Common myeloid progenitor, CD34-positive (primary cell): ENCODE data around the gene PCSK5.

Source experiments
- CTCF ChIA-PET: fragments of 350-600 bp; sonication (Branson Sonifier 250); formaldehyde crosslinking; loops from one replicate; lab custom pipeline; 2021; ENCODE audit warnings: antibody characterized with exemption; lab: Charles Lee
- POLR2A ChIA-PET: fragments of 350-600 bp; sonication (Branson Sonifier 250); formaldehyde crosslinking; loops from one replicate; lab custom pipeline; 2021; ENCODE audit warnings: antibody characterized with exemption; lab: Charles Lee
- DNase-seq, 3 donors: peaks; one replicate each; pipeline versions ENCODE4 v3.0.0 to v3.0.0-alpha.2; 2013
- H3K27ac ChIP-seq, 2 experiments: 1 replicate in 1 of 2; 2 replicates in 1 of 2; pipeline ENCODE4 v1.7.0; 2013; ENCODE audit warnings: inconsistent platforms in 2 of 2, low read length in 2 of 2, mild to moderate bottlenecking in 2 of 2, low read depth in 1 of 2, moderate library complexity in 1 of 2; ENCODE audit not compliant: severe bottlenecking in 2 of 2, insufficient read depth in 1 of 2, poor library complexity in 1 of 2
- H3K27me3 ChIP-seq, 5 experiments: replicated peaks in 2 of 5; 1 replicate in 3 of 5; 2 replicates in 2 of 5; pipeline versions ENCODE4 v1.6.1 to v1.7.0; 2013; ENCODE audit warnings: low read length in 4 of 5, mild to moderate bottlenecking in 2 of 5, moderate library complexity in 2 of 5, inconsistent platforms in 1 of 5; ENCODE audit not compliant: insufficient read depth in 5 of 5, control insufficient read depth in 4 of 5
- H3K36me3 ChIP-seq, 4 experiments: 1 replicate in 2 of 4; 2 replicates in 2 of 4; pipeline versions ENCODE4 v1.6.1 to v1.7.0; 2013; ENCODE audit warnings: low read length in 3 of 4, control low read depth in 1 of 4, mild to moderate bottlenecking in 1 of 4; ENCODE audit not compliant: control insufficient read depth in 4 of 4, insufficient read depth in 4 of 4
- H3K4me1 ChIP-seq, 4 experiments: 1 replicate in 3 of 4; 2 replicates in 1 of 4; pipeline versions ENCODE4 v1.6.1 to v1.7.1; 2013; ENCODE audit warnings: low read length in 3 of 4, mild to moderate bottlenecking in 3 of 4, control low read depth in 1 of 4, inconsistent platforms in 1 of 4, moderate library complexity in 1 of 4; ENCODE audit not compliant: control insufficient read depth in 4 of 4, insufficient read depth in 4 of 4; ENCODE audit errors: control extremely low read depth in 1 of 4
- H3K4me3 ChIP-seq, 7 experiments: 1 replicate in 4 of 7; 2 replicates in 3 of 7; pipeline versions ENCODE4 v1.5.1 to v1.7.0; 2013; ENCODE audit warnings: mild to moderate bottlenecking in 7 of 7, low read length in 6 of 7, moderate library complexity in 6 of 7, inconsistent platforms in 2 of 7, low read depth in 2 of 7, control low read depth in 1 of 7; ENCODE audit not compliant: insufficient read depth in 4 of 7, control insufficient read depth in 1 of 7; ENCODE audit errors: extremely low read depth in 1 of 7
- H3K9me3 ChIP-seq, 5 experiments: 1 replicate in 4 of 5; 2 replicates in 1 of 5; pipeline versions ENCODE4 v1.6.1 to v1.7.1; 2013; ENCODE audit warnings: low read length in 4 of 5, mild to moderate bottlenecking in 2 of 5, inconsistent platforms in 1 of 5, low read depth in 1 of 5, moderate library complexity in 1 of 5; ENCODE audit not compliant: control insufficient read depth in 4 of 5, insufficient read depth in 2 of 5; ENCODE audit errors: control extremely low read depth in 1 of 5
- WGBS: methylation state at CpG from one replicate; pipeline ENCODE4 v1.1.5; 2013; ENCODE audit not compliant: insufficient coverage; 5-methylcytosine and 5-hydroxymethylcytosine counted together

PCSK5 gene

GRCh38 chr9:75870450-75870849, 20.0 kb upstream of the PCSK5 start:
- Histone ChIP-seq H3K36me3 (no peaks in the 10 kb centered on the region), H3K27me3 (no peaks in the 10 kb centered on the region), H3K4me1 (no peaks in the 10 kb centered on the region), H3K27ac (no peak overlapping the region), H3K9me3 (no peaks in the 10 kb centered on the region), H3K4me3 (no peak overlapping the region)
- CTCF ChIA-PET: interaction anchor here (1.5 kb wide), 1 partner anchor 13 kb away, joined by 4 read pairs; no protein-coding TSS in a partner anchor
- no CpG with 5 or more reads among the region's 1 CpG for WGBS
- no peak for DNase-seq
- POLR2A ChIA-PET: no interaction called here

- no CpG with 5 or more reads among the region's 5 CpGs for WGBS
- Histone ChIP-seq H3K27me3 (no peaks in the 10 kb centered on the region), H3K4me3 (no peak overlapping the region), H3K27ac (no peak overlapping the region), H3K4me1 (no peaks in the 10 kb centered on the region), H3K9me3 (no peaks in the 10 kb centered on the region), H3K36me3 (no peaks in the 10 kb centered on the region)
- DNase-seq: no peak
- ChIA-PET CTCF (no interaction called here), POLR2A (no interaction called here)
Observed at GRCh38 chr9:75871624-75872023, 18.8 kb upstream of the PCSK5 start.

- WGBS: no CpG with 5 or more reads among the region's 1 CpG
- Histone ChIP-seq H3K4me3 (no peak overlapping the region), H3K27me3 (no peaks in the 10 kb centered on the region), H3K27ac (no peak overlapping the region), H3K36me3 (no peaks in the 10 kb centered on the region), H3K4me1 (no peaks in the 10 kb centered on the region), H3K9me3 (no peaks in the 10 kb centered on the region)
- POLR2A ChIA-PET: no interaction called here
- CTCF ChIA-PET: no interaction called here
- peak in 1 of 3 donors; percentile 13 for DNase-seq
Observed at GRCh38 chr9:75873712-75874111, 16.8 kb upstream of the PCSK5 start.

GRCh38 chr9:75876999-75877640, 13.4 kb upstream of the PCSK5 start:
- CTCF ChIA-PET: no interaction called here

GRCh38 chr9:75878488-75878860, 12.0 kb upstream of the PCSK5 start:
- WGBS: 94% methylated on average over 2 of the region's 2 CpGs
- Histone ChIP-seq H3K4me3 (no peak overlapping the region), H3K4me1 (no peaks in the 10 kb centered on the region), H3K27ac (no peak overlapping the region), H3K36me3 (no peaks in the 10 kb centered on the region), H3K27me3 (no peaks in the 10 kb centered on the region), H3K9me3 (no peaks in the 10 kb centered on the region)
- CTCF ChIA-PET: no interaction called here
- DNase-seq: no peak
- POLR2A ChIA-PET: no interaction called here

More at GRCh38 chr9:75876999-75877640, 13.4 kb upstream of the PCSK5 start:
- WGBS: 87% methylated on average over 6 of the region's 11 CpGs
- no peak overlapping the region for H3K27ac ChIP-seq
- no peak overlapping the region for H3K4me3 ChIP-seq
- POLR2A ChIA-PET: no interaction called here
- H3K4me1 ChIP-seq: no peaks in the 10 kb centered on the region
- H3K9me3 ChIP-seq: no peaks in the 10 kb centered on the region
- no peaks in the 10 kb centered on the region for H3K27me3 ChIP-seq
- H3K36me3 ChIP-seq: no peaks in the 10 kb centered on the region
- no peak for DNase-seq

GRCh38 chr9:75880618-75881017, 9.9 kb upstream of the PCSK5 start:
- WGBS: no CpG with 5 or more reads among the region's 1 CpG
- Histone ChIP-seq H3K27me3 (no peaks in the 10 kb centered on the region), H3K36me3 (no peaks in the 10 kb centered on the region), H3K4me1 (peaks cover 0 to 8% (median 5%) of the 10 kb centered on the region in 4 experiments), H3K9me3 (no peaks in the 10 kb centered on the region), H3K4me3 (no peak overlapping the region), H3K27ac (no peak overlapping the region)
- ChIA-PET CTCF (no interaction called here), POLR2A (no interaction called here)
- no peak for DNase-seq

- Histone ChIP-seq H3K4me1 (peaks cover 0 to 8% (median 5%) of the 10 kb centered on the region in 4 experiments), H3K4me3 (no peak overlapping the region), H3K36me3 (no peaks in the 10 kb centered on the region), H3K27me3 (no peaks in the 10 kb centered on the region), H3K27ac (no peak overlapping the region), H3K9me3 (no peaks in the 10 kb centered on the region)
- WGBS: no CpG with 5 or more reads among the region's 1 CpG
- DNase-seq: no peak
- ChIA-PET POLR2A (no interaction called here), CTCF (no interaction called here)
Observed at GRCh38 chr9:75881761-75882160, 8.7 kb upstream of the PCSK5 start.
